HCT116 (cell line): Measurements from ENCODE around the gene MARCKS. TPM values are rescaled to one million over a fixed set of nuclear protein-coding genes. Genes with fewer than 3 reads are reported as not detected.

Experiments
- ATAC-seq: fragments of 200-7000 bp; cut with Tn5 transposase; 2 replicates; pipeline ENCODE4 v1.9.1; 2020; ENCODE audit warnings: mild to moderate bottlenecking, moderate library complexity
- BruUV-seq: library from RNA; stranded (reverse); fragments of 400-500 nt; replicated peaks from 2 replicates; lab custom pipeline; 2021; lab: Mats Ljungman, UMichigan
- CTCF ChIA-PET: fragments of 300-600 bp; sonication (Branson Sonifier 250); formaldehyde crosslinking; loops from one replicate; lab custom pipeline; 2021; ENCODE audit warnings: antibody characterized with exemption; lab: Charles Lee
- POLR2A ChIA-PET: fragments of 300-600, 350-600 bp; sonication (Branson Sonifier 250); formaldehyde crosslinking; loops from one replicate; lab custom pipeline; 2021; ENCODE audit warnings: antibody characterized with exemption; lab: Charles Lee
- RAD21 ChIA-PET, 2 experiments: fragments of 300-600 bp; sonication (Branson Sonifier 250); formaldehyde crosslinking; loops; one replicate each; lab custom pipeline; 2023; ENCODE audit warnings: low total read pairs in 2 of 2; ENCODE audit not compliant: uncharacterized antibody in 2 of 2, unreplicated experiment in 2 of 2, low non-redundant PET in 1 of 2; lab: Charles Lee
- DNase-seq: peaks from one replicate; pipeline ENCODE4 v3.0.0-alpha.2; 2010; ENCODE audit warnings: low read depth, low spot score
- H2AFZ ChIP-seq: fragments of 200-600 bp; shearing (Covaris generic), sonication (generic); 2 replicates; pipeline ENCODE4 v1.6.1; 2017; ENCODE audit warnings: low read depth, mixed run types, mixed read lengths, antibody characterized with exemption, low read length; ENCODE audit not compliant: poor library complexity, severe bottlenecking
- H3K27ac ChIP-seq: 2 replicates; pipeline ENCODE4 v1.5.1; 2012; ENCODE audit warnings: low read depth, low read length
- H3K27me3 ChIP-seq: fragments of 200-600 bp; sonication (generic); 2 replicates; pipeline ENCODE4 v1.6.1; 2016; ENCODE audit warnings: mixed run types, low read length, mixed read lengths; ENCODE audit not compliant: insufficient read depth
- H3K36me3 ChIP-seq, 2 experiments: fragments of 200-500 bp in 1 of 2; fragments of 200-600 bp in 1 of 2; sonication (Bioruptor generic) in 1 of 2; sonication (generic) in 1 of 2; 2 replicates each; pipeline versions ENCODE4 v1.5.1 to v1.6.1; 2014 to 2016; ENCODE audit warnings: low read length in 2 of 2, inconsistent platforms in 1 of 2, mixed read lengths in 1 of 2, mixed run types in 1 of 2; ENCODE audit not compliant: insufficient read depth in 2 of 2, control insufficient read depth in 1 of 2
- H3K4me1 ChIP-seq, 2 experiments: fragments of 200-600 bp in 1 of 2; sonication (generic) in 1 of 2; 2 replicates each; pipeline versions ENCODE4 v1.5.1 to v1.6.1; 2012 to 2017; ENCODE audit warnings: low read length in 2 of 2, inconsistent platforms in 1 of 2, mild to moderate bottlenecking in 1 of 2, mixed read lengths in 1 of 2, mixed run types in 1 of 2, moderate library complexity in 1 of 2; ENCODE audit not compliant: insufficient read depth in 2 of 2, control insufficient read depth in 1 of 2
- H3K4me2 ChIP-seq: fragments of 200-600 bp; sonication (generic); 2 replicates; pipeline ENCODE4 v1.6.1; 2017; ENCODE audit warnings: mixed run types, low read length, mixed read lengths
- H3K4me3 ChIP-seq, 2 experiments: fragments of 200-600 bp in 1 of 2; sonication (generic) in 1 of 2; replicated peaks in 1 of 2; 2 replicates each; pipeline ENCODE4 v1.5.1; 2011 to 2016; ENCODE audit warnings: low read length in 2 of 2, control low read depth in 1 of 2, low read depth in 1 of 2, mild to moderate bottlenecking in 1 of 2, mixed read lengths in 1 of 2, mixed run types in 1 of 2
- H3K79me2 ChIP-seq: fragments of 200-600 bp; sonication (generic); 2 replicates; pipeline ENCODE4 v1.6.1; 2017; ENCODE audit warnings: mild to moderate bottlenecking, mixed run types, low read length, moderate library complexity, mixed read lengths; ENCODE audit not compliant: insufficient read depth
- H3K9ac ChIP-seq: fragments of 200-600 bp; sonication (generic); 2 replicates; pipeline ENCODE4 v1.6.1; 2016; ENCODE audit warnings: low read length, mixed read lengths
- H3K9me2 ChIP-seq: fragments of 200-600 bp; sonication (generic), shearing (Covaris generic); 2 replicates; pipeline ENCODE4 v1.6.1; 2017; ENCODE audit warnings: mixed run types, mild to moderate bottlenecking, moderate library complexity; ENCODE audit not compliant: insufficient read depth
- H3K9me3 ChIP-seq, 2 experiments: fragments of 200-500 bp in 1 of 2; fragments of 200-600 bp in 1 of 2; sonication (Bioruptor generic) in 1 of 2; sonication (generic) in 1 of 2; 2 replicates each; pipeline ENCODE4 v1.6.1; 2014 to 2017; ENCODE audit warnings: low read length in 2 of 2, mixed read lengths in 2 of 2, inconsistent platforms in 1 of 2, low read depth in 1 of 2, mild to moderate bottlenecking in 1 of 2, mixed run types in 1 of 2, moderate library complexity in 1 of 2; ENCODE audit not compliant: control insufficient read depth in 1 of 2, insufficient read depth in 1 of 2
- H4K20me1 ChIP-seq: fragments of 200-600 bp; sonication (generic), shearing (Covaris generic); 2 replicates; pipeline ENCODE4 v1.6.1; 2017; ENCODE audit warnings: mixed run types, mild to moderate bottlenecking, moderate library complexity; ENCODE audit not compliant: insufficient read depth
- CBX3 ChIP-seq: IDR thresholded peaks from 2 replicates; pipeline ENCODE4 v1.6.1; 2012; ENCODE audit warnings: low read depth
- CEBPB ChIP-seq: IDR thresholded peaks from 2 replicates; pipeline ENCODE4 v1.6.1; 2012; ENCODE audit warnings: low read depth
- CTCF ChIP-seq, 3 experiments: fragments of 200-600 bp in 1 of 3; sonication (generic) in 1 of 3; IDR thresholded peaks in 2 of 3; conservative IDR thresholded peaks in 1 of 3; 2 replicates each; pipeline ENCODE4 v1.5.1; 2012 to 2017; ENCODE audit warnings: low read depth in 2 of 3, low read length in 2 of 3, antibody characterized with exemption in 1 of 3, borderline replicate concordance in 1 of 3, control low read depth in 1 of 3, mild to moderate bottlenecking in 1 of 3, mixed read lengths in 1 of 3, mixed run types in 1 of 3, moderate library complexity in 1 of 3; ENCODE audit not compliant: insufficient read depth in 1 of 3
- EGR1 ChIP-seq: IDR thresholded peaks from 2 replicates; pipeline ENCODE4 v1.6.1; 2012; ENCODE audit warnings: low read depth
- EZH2 ChIP-seq: fragments of 200-600 bp; sonication (generic); IDR thresholded peaks from 2 replicates; pipeline ENCODE4 v1.6.1; 2017; ENCODE audit warnings: antibody characterized with exemption, mixed run types
- EZH2phosphoT487 ChIP-seq: fragments of 200-600 bp; IDR thresholded peaks from 2 replicates; pipeline ENCODE4 v1.6.1; 2018; ENCODE audit warnings: antibody characterized with exemption, borderline replicate concordance
- FOSL1 ChIP-seq: IDR thresholded peaks from 2 replicates; pipeline ENCODE4 v1.6.1; 2012; ENCODE audit warnings: low read depth
- JUND ChIP-seq: IDR thresholded peaks from 2 replicates; pipeline ENCODE4 v1.6.1; 2012
- MAX ChIP-seq: IDR thresholded peaks from 2 replicates; pipeline ENCODE4 v1.6.1; 2012
- POLR2A ChIP-seq: IDR thresholded peaks from 2 replicates; pipeline ENCODE4 v1.7.0; 2011; ENCODE audit warnings: borderline replicate concordance; ENCODE audit not compliant: insufficient read depth, insufficient read length; ENCODE audit errors: extremely low read depth
- POLR2AphosphoS5 ChIP-seq: IDR thresholded peaks from 2 replicates; pipeline ENCODE4 v1.6.1; 2011; ENCODE audit warnings: mild to moderate bottlenecking, low read depth, low read length, moderate library complexity
- RAD21 ChIP-seq: IDR thresholded peaks from 2 replicates; pipeline ENCODE4 v1.6.1; 2012; ENCODE audit warnings: low read depth, mild to moderate bottlenecking
- SIN3A ChIP-seq: IDR thresholded peaks from 2 replicates; pipeline ENCODE4 v1.6.1; 2012; ENCODE audit warnings: low read depth
- SRF ChIP-seq: IDR thresholded peaks from 2 replicates; pipeline ENCODE4 v1.6.1; 2012; ENCODE audit warnings: low read depth
- YY1 ChIP-seq: IDR thresholded peaks from 2 replicates; pipeline ENCODE4 v1.6.1; 2011; ENCODE audit warnings: low read length, low read depth, moderate library complexity, mild to moderate bottlenecking; ENCODE audit not compliant: insufficient replicate concordance; ENCODE audit errors: extremely low read depth
- ZBTB33 ChIP-seq: IDR thresholded peaks from 2 replicates; pipeline ENCODE4 v1.6.1; 2011; ENCODE audit warnings: mild to moderate bottlenecking, low read length, moderate library complexity; ENCODE audit not compliant: insufficient replicate concordance; ENCODE audit errors: extremely low read depth
- ZFX ChIP-seq: fragments of 450-650 bp; IDR thresholded peaks from 2 replicates; pipeline ENCODE4 v1.6.1; 2017
- ZNF274 ChIP-seq: fragments of 200-500 bp; sonication (Bioruptor generic); IDR thresholded peaks from 2 replicates; pipeline ENCODE4 v1.6.1; 2014; ENCODE audit warnings: mild to moderate bottlenecking, low read depth, low read length, inconsistent platforms
- intact Hi-C: fragments of 100-400 bp; cut with micrococcal nuclease; formaldehyde crosslinking; loops from 2 replicates; pipeline ENCODE4 v1.10.0; 2022
- total RNA-seq: library from RNA; stranded (reverse); gene quantifications from one replicate; pipeline ENCODE4 v1.2.1, GENCODE V29; 2021; ENCODE audit not compliant: unreplicated experiment
- TF ChIP-seq, protein P1 (sequence below): IDR thresholded peaks from 2 replicates; pipeline ENCODE4 v1.6.1; 2012
- TF ChIP-seq, protein P2 (sequence below): IDR thresholded peaks from 2 replicates; pipeline ENCODE4 v1.6.1; 2012; ENCODE audit warnings: low read depth

The MARCKS gene
- total RNA-seq, 1 experiment from 2014 or later, result 25.7 TPM

- DNase-seq, result no peak
- H3K9me2 ChIP-seq, result no peaks in the 10 kb centered on the region
- TF ChIP-seq ZNF274 (no peak), RAD21 (no peak), EZH2 (no peak), SIN3A (no peak), ZFX (no peak), POLR2A (no peak), POLR2AphosphoS5 (no peak), FOSL1 (no peak), EGR1 (no peak), EZH2phosphoT487 (no peak), ZBTB33 (no peak), CEBPB (no peak), JUND (no peak), YY1 (no peak), CBX3 (no peak), MAX (no peak), SRF (no peak), CTCF (IDR thresholded peaks at IDR 0.05 in 2 of 3, conservative IDR thresholded peaks at IDR 0.05 in 1 of 3; ENCODE audit: borderline replicate concordance in 1 of 3, insufficient read depth in 1 of 3, low read depth in 2 of 3, low read length in 2 of 3) (no peak)
- TF ChIP-seq, protein P1, sequence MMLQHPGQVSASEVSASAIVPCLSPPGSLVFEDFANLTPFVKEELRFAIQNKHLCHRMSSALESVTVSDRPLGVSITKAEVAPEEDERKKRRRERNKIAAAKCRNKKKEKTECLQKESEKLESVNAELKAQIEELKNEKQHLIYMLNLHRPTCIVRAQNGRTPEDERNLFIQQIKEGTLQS, result no peak
- TF ChIP-seq, protein P2, sequence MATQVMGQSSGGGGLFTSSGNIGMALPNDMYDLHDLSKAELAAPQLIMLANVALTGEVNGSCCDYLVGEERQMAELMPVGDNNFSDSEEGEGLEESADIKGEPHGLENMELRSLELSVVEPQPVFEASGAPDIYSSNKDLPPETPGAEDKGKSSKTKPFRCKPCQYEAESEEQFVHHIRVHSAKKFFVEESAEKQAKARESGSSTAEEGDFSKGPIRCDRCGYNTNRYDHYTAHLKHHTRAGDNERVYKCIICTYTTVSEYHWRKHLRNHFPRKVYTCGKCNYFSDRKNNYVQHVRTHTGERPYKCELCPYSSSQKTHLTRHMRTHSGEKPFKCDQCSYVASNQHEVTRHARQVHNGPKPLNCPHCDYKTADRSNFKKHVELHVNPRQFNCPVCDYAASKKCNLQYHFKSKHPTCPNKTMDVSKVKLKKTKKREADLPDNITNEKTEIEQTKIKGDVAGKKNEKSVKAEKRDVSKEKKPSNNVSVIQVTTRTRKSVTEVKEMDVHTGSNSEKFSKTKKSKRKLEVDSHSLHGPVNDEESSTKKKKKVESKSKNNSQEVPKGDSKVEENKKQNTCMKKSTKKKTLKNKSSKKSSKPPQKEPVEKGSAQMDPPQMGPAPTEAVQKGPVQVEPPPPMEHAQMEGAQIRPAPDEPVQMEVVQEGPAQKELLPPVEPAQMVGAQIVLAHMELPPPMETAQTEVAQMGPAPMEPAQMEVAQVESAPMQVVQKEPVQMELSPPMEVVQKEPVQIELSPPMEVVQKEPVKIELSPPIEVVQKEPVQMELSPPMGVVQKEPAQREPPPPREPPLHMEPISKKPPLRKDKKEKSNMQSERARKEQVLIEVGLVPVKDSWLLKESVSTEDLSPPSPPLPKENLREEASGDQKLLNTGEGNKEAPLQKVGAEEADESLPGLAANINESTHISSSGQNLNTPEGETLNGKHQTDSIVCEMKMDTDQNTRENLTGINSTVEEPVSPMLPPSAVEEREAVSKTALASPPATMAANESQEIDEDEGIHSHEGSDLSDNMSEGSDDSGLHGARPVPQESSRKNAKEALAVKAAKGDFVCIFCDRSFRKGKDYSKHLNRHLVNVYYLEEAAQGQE, result no peak
- no peaks in the 10 kb centered on the region for H3K36me3 ChIP-seq
- H4K20me1 ChIP-seq, result no peaks in the 10 kb centered on the region
- H3K27ac ChIP-seq, result no peak overlapping the region
- RAD21 ChIA-PET, result no interaction called here
- CTCF ChIA-PET, result no interaction called here
- POLR2A ChIA-PET, result no interaction called here
- H3K79me2 ChIP-seq, result no peaks in the 10 kb centered on the region
- H3K4me1 ChIP-seq, result no peaks in the 10 kb centered on the region
- no peak overlapping the region for H2AFZ ChIP-seq
- H3K9me3 ChIP-seq, result no peaks in the 10 kb centered on the region
- BruUV-seq, result no TSS peak
- no peak for ATAC-seq
- no peak overlapping the region for H3K4me3 ChIP-seq
- no peaks in the 10 kb centered on the region for H3K27me3 ChIP-seq
- H3K4me2 ChIP-seq, result no peak overlapping the region
- intact Hi-C loops, result no loop called here
- H3K9ac ChIP-seq, result no peak overlapping the region
Measured at GRCh38 chr6:113825781-113826180, 31.4 kb upstream of the MARCKS start.
